Measurements from ENCODE around the gene NRIP1.

NRIP1 gene

DNA sequence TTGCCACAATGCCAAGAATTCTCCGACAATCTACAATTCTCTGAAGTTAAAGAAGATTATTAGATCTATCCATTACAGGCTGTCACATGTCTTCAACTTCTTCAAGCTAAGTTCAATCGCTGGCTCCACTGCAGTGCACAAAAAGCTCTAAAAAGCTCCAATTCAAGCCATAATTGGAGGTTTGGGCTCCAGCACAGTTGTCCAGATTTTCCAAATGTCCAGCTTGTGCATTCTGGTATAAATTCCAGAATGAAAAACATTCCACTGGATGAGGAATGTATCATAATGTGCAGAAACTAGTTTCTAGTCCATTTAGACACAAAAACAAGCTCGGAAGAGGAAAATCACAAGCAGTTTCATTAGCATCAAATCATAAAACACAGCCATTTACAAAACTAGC, 138.6 kb downstream of the NRIP1 start:
- in situ Hi-C loops (cut with HindIII; ENCODE audit: low sequenced_read_pairs) = no loop called here

DNA sequence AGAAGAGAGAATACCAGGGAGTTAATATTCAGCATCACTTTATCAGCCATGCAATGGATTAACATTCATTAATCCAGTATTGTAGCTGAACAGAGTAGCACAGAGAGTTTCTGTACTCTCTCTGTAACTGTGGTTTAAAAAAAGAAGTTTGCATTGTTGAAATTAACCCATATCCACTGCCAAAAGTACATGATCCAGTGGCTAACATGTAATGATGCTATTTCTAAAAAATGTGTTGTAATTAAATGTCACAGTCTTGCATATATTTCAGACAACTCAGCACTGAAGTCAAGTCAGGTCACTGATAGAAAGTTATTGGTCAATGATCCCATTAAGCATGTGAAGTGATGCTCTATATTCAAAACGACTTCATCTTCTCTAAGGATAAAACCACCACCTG, 141.3 kb downstream of the NRIP1 start:
- in situ Hi-C loops (cut with HindIII; ENCODE audit: low sequenced_read_pairs) = no loop called here

DNA sequence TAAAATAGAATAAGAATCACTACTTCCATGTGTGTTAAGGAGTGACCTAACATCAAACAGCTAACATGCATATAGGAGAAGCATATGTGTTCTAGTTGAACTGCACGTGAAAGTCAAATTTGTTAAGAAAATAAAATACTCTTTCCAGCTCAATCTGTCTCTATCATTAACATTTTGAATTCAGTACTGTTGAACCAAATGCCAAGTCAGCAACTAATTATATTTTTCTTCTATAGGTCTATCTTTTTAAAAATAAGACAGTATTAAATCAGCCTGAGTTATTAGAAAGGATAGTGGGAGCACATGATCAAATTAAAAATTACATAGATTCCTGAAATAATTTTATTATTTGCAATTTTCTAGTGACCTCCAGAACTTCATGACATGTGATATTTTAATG, 141.8 kb downstream of the NRIP1 start:
- in situ Hi-C loops (cut with HindIII; ENCODE audit: low sequenced_read_pairs) = no loop called here

DNA sequence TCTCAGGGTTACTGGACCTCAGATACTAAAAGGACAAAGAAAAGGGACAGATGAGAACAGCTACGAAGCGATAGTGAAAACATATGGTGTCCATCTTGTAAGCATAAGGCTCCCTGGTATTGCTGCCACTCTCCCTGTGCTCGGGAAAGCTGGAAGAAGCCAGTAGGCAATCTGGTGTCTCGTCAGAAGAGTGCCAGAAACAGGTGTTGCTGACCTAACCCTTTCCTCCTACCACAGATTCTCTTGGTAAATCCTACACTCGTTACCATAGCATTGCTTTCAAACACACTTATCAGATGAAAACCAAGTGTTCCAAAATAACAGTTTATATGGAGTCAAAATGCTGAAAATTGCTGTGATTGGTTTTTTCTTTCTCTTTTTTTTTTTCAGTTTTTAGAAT, 146.3 kb downstream of the NRIP1 start:
- in situ Hi-C loops (cut with HindIII; ENCODE audit: low sequenced_read_pairs) = no loop called here

DNA sequence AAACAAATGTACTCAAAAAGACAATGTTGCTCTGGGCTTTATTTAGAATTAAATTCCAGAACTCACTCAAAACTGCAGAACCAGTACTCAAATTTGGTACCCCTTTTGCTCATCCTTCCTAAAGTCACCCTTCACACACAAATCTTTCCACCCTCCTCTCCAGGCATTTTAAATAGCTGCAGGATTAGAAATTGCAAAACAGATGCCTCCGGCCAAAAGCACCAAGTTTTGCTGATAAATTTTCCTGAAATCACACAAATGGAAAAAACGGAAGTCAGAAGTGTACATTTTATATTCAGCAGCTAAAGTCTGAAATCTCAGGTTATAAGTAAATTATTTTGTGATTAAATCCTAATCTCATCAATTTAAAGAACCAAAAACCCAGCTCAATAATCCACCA, 147.0 kb downstream of the NRIP1 start:
- in situ Hi-C loops (cut with HindIII; ENCODE audit: low sequenced_read_pairs) = no loop called here

DNA sequence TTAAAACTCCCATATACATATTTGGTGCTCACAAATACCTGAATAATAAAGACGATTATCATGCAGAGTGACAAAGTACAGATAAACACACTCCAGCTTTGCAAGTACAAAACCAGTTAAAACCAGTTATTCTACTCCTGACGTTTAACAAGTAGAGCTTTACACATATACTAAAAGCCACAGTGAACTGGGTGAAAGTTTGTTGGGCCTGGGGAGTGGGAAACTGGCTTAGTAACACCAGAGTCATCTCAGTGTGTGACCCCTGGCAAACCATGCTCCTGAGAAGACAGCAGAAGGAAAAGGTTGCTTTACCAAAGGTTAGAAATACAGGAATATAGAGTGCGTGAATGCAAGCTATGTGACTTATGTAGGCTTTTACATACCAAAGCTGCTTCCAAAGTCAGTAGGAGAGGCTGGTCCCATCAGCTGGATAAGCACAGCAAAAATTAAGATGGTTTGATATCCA, 148.1 kb downstream of the NRIP1 start:
- in situ Hi-C loops (cut with HindIII; ENCODE audit: low sequenced_read_pairs) = no loop called here

DNA sequence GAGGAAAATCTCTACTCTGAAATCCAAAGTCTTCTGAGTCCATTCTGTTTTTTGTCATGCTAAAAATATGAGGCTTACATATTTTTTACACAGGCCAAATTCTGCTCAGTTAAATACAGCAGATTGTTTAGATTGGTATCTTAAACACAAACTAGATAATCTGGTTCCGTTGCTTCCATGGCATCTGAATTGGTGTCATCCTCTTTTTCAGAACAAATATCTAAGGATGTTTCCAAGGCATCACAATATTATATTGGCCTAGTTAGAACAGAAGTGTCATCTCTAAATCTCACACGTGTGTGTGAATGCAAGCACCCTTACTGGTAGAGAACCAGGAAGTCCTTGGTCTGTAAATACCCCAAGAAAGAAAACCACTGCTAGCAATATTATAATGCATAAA, 151.2 kb downstream of the NRIP1 start:
- in situ Hi-C loops (cut with HindIII; ENCODE audit: low sequenced_read_pairs) = no loop called here

DNA sequence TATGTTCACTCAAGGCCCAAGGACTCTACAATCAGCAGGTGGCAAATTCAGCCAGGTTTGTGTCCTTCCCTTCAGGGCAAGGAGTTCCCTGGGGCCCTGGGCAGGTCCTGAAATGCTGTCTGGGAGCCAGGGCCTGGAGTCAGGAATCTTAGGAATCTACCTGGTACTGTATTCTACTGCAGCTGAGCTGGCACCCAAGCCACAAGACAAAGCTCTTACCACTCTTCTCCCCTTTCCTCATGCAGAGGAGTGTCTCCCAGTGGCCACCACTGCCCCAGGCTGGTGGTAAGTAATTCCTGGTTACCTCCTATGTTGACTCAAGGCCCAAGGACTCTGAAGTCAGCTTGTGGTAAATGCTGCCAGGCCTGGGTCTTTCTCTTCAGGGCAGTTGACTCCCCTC, 153.4 kb downstream of the NRIP1 start:
- in situ Hi-C loops (cut with HindIII; ENCODE audit: low sequenced_read_pairs) = no loop called here
